HUDEP-2 (cell line): ENCODE data around the gene GRIP2.

ENCODE experiments used
- DNase-seq, 76 experiments: peaks; one replicate each; lab custom pipeline; 2025; ENCODE audit not compliant: unreplicated experiment in 76 of 76; lab: John Stamatoyannopoulos, UW

The GRIP2 gene

DNA sequence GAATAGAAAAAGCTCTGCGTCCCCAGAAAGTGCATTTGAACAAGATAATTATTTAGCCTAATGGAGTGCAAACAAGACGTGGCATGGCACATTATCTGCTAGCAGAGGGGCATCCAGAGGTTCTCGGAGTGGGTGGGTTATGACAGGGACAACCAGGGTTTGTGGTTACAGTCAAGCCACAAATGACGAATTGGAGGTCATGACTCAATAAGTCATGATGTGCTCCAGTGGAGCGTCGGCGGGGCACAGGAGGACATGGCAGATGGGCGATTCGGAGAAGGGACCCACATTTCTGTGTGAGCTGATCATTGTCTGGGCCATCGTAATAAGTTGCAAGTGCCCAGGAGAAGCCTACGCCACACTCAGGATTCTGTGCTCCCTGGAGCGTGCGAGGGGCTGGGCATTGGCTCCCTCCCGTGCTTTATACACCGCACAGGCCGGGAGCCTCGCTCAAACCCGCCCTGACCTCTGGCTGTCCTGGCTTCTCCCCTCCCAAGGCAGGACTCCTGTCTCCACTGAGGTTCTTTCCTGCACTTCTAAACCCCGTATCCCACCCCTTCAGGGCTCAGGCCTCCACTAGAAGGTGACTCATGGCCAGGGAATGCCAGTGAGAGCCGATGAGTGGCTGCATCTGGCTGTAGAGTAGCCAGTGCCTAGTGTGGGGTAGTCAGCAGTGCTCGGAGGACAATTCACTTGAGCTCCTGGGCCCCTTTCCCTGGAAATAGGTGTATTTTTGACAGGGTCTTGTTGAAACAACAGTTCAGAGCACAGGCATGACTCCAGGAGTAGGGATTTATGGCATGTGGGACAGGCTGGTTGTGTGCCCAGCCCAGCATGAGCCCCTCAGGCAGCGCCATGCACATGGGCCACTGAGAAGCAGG lies 67.4 kb downstream of the GRIP2 start:
- DNase-seq = no peak

DNA sequence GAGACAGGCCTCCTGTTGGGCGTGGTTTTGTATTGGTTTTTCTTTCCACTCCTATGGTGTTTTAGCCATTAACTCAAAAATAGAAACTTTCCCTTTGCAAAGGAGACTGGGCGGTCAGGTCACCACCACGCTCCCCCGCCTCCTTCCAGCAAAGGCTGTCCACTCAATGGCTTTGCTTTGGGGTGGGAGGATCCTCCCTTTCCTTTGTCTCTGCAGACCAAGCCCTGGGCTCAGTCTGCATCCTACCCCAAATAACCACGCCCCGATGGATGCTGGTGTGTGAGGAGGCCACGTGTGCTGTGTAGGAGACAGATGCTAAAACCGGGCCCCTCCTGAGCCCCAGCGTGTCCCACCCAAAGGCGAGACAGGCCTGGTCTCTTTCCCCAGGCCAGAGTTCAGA lies 68.5 kb downstream of the GRIP2 start:
- DNase-seq = no peak

DNA sequence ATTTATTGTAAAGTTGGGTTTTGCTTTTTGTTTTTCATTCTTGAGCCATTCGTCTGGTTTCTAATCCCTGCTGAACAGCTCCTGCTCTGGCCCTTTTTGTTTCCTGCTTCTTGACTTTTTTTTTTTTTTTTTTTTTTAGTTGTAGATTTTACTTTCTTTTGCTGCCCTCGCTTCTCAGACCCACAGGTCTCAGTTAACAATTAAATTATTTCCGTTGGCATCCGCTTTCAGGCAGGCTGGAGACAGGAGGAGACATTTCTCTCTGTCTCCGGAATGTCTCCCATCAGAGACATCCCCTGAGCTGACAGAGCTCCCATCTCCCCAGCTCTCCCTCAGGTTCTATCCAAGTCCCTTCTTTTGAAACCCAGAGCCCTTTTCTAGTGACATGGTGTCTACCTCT lies 69.1 kb downstream of the GRIP2 start:
- DNase-seq = no peak

DNA sequence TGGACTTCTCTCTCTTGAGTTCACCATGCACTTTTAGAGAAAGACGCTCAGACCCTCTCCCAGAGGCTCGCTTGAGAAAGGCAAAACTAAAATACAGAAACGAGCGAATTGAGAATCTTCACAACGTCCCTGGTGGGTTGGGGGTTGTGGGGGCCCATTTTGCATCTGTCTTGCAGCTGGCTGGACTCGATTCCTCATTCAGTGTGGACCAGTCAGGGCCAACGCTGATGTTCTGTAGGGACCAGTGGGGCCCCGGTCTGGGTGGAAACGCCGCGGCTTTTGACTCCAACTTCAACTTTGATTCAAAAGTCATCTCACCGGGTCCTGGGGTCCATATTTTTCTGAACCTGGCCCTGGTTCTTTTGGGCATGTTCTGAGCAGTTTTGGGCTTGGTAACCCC lies 69.7 kb downstream of the GRIP2 start:
- no peak for DNase-seq

DNA sequence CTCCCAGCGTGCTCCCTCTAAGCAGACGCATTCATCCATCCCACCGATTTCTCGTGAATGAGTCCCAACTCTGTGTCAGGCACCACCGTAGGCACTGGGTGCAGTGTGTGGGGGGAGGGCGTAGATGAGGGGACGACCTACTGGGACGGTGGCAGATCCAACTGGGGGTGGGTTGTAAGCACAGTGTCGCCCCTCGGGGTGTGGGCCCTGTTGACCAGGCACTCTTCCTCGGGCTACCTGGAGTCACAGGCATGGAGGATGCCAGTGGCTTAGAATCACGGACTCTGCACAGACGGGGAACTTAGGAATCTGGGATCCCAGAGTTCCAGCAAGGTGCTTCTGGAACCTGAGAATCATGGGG lies 71.5 kb downstream of the GRIP2 start:
- no peak for DNase-seq

DNA sequence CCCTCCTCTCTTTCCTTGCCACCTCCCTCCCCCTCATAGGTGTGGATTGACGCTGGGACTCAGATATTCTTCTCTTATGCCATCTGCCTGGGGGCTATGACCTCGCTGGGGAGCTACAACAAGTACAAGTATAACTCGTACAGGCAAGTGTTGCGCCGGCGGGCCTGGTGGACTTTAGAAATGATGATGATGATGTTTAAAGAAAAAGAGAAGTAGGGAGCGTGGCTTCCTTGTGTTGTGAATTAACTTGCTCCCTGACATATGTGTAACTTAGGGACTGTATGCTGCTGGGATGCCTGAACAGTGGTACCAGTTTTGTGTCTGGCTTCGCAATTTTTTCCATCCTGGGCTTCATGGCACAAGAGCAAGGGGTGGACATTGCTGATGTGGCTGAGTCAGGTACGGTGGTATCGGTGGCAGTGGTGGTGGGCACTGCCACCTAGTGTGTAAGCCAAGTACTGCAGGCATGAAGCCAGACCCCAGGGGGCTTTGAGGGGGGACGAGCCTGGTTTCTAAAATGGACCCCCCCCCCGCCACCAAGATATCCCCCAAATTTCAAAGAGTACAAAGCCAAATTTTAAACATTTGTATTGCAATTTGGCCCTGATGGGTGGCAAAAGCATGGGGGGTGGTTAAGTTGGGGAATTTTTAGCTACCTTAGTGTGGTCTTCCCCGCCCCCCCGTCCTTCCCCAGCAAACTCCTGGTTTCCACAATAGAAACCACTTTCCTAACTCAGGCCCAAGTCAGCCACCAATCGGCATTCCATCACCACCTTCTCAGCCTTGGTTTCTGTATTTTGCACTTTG lies 72.1 kb downstream of the GRIP2 start:
- DNase-seq = peak in 13 of 76 experiments; percentile 3 to 25 (median 9)

DNA sequence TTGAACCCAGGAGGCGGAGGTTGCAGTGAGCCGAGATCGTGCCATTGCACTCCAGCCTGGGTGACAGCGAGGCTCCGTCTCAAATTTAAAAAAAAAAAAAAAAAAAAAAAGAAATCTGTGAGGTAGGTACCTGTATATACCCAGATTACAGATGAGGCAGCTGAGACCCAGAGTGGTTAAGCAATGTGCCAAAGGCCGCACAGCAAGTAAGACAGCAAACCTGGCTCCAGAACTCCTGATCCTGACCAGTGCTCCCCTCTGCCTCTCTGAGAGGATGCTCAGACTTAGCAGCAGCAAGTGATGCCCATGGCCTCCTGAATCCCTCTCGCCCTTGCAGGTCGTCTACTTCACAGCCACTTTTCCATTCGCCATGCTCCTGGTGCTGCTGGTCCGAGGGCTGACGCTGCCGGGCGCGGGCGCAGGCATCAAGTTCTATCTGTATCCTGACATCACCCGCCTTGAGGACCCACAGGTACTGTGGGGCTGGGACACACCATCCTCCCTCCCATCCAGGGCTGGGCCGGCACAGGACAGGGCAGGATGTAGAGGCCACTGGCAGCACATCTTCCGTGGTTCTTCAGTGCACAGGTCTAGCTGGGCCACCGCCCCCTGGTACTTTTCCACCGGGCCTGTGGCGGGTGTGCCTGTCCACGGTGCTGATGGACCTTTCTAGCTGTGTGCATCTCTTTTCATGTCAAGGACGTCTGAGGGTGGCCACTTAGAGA lies 73.8 kb downstream of the GRIP2 start:
- DNase-seq = no peak

DNA sequence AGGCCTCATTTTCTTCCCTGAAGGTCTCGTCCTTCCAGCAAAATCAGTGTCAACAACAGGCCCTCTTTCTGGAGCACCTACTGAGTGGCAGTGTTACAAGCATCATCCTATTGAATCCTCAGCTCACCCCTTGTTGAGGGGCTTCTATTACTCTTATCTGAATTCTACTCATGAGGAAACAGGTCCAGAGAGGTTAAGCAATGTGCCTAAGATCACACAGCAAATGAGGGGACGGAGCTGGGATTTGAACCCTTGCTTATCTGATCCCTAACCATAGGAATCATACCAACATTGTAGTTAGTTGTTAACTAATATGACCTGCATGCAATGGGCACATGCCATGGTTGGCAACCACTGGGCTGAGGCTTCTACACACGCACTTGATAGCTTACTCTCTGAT lies 74.7 kb downstream of the GRIP2 start:
- DNase-seq = no peak

DNA sequence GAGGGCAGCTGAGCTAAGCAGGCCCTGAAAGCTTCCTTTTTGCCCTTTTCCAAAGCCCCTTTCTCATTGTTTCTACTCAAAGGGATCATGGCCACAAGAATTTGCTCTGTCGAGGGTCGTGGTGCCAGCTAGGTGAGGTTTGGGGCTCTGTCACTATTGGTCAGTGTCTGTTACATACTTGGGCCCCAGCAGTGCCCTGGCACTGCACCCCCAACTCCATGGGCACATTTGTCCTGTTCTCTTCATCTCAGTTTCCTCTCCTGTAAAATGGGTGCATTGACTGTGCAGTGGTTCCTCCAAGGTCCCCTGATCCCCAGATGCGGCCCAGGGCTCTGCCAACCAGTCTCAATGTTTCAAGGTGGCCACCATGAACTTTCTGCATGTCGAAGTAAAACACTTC lies 75.6 kb downstream of the GRIP2 start:
- no peak for DNase-seq

DNA sequence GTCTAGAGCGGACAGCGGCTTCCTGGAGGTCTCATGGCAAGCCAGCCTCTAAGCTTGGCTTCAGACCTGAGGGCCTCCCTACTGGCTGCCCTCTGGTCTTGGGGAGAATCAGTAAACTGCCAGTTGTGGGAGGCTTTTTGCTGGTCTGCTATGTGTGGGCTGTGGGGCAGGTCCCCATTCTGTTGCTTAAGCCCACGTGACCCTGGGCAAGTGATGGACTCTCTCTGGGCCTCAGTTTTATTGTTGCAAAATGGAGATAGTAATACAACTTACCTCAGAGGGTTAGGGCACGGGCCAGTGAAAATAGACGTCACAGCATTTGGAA lies 76.0 kb downstream of the GRIP2 start:
- DNase-seq = no peak

DNA sequence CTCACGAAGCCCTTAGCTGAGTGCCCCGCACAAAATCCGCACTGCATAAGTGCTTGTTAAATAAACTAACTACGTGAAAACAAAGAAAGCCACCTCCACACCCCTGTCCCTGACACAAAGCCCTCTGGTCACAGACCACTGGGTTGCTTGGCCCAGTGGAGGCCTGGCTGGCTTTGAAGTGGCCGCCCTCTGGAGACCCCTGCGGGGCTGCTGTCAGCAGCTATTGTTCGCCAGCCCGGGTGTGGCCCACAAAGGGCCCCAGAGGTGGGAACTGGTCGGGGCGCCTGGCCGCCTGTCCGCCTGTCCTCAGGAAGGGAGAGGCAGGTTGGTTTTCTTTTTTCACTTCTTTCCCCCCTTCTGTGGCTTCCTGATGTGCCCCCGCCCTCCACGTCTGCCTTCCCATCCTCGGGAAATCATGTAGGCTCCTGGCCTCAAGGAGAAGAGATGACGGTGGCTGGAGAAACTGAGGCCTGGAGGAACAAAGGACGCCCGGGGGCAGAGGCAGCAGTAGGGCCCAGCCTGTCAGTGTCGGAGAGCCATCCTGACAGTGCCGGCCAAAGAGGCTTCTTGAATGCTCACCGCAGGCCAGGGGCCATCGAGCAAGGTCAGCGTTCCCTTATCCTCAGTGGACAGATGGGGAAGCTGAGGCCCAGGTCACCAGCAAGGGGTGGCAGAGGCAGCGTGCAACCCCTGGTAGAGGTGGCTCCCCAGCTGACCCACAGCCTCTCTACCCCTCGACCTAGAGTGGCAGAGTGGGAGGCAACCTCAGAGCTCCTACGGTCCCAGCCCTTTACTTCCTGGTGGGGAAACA lies 76.6 kb downstream of the GRIP2 start:
- no peak for DNase-seq

DNA sequence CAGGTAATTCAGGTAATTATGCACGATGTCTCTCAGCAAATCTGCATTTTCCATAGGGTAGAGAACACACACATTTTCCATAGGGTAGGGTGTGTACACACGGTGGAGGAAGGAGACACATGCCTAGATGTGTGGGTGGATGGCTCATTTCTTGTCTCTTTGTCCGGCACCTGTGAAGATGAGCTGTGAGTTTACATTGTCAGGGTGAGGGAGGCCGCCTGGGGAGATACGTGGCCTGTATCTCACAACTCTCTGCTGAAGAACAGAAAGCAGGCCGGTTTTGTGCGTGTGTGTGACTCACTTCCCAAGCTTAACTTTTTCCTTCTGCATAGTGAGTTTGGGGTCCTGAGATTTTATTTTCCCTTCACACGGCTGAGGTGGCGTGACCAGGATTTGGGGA lies 77.4 kb downstream of the GRIP2 start:
- no peak for DNase-seq

DNA sequence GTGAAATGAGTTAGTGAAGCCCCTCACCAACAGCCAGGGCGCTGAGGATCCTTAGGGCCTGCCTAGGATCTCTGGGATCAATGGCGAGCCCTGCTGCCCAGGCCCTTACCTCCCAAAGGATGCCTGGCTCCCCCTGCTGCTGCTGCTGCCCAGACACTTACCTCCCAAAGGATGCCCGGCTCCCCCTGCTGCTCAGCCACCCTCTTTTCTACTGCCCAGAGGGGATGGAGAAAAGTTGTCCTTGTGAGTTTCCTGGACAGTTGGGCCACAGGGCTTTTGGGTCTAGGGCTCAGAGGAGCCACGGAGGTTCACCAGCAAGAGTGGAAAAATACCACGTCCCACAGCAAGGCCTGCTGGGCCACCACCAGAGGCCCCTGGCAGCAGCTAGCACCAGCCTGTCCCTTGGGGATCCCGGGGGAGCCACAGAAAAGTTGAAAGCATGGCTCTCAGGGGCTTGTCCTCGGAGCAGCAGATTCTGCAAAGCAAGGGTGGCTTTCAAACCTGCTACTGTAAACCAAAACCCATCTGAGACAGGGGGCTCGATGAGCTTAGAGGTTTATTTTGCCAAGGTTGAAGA lies 78.3 kb downstream of the GRIP2 start:
- peak in 60 of 76 experiments; percentile 2 to 67 (median 40) for DNase-seq

DNA sequence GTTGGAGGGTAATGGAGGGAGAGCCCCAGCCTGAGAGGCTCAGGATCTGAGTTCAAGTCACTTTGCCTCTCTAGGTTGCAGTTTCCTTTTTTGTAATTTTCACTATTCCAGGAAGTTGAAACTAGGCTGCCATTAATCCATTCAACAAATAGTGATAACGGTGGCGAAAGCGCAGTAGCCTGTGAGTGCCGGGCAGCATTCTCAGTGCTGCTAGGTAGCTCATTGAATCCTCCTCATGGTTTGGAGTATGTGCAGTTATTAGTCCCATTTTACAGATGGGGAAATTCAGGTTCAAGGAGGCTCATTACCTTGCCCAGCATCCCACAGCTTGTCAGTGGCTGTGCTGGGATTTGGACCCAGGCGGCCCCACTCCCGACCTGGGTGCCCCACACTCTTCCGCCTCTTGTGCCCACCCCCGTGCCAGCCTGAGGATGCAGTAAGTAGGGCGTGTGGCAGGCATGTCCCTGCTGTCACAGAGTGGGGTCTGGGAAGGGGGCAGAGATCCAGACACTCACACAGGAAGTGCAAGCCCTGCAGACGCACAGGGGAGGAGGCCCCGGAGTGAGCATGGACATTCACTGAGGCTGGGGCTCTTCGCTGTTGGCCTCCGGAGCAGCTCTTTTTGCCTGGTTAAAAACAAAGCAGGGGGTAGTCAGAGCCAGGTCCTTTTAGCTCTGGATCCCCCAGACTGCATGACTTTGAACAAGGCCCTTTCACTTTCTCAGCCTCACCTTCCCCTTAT lies 79.0 kb downstream of the GRIP2 start:
- no peak for DNase-seq

DNA sequence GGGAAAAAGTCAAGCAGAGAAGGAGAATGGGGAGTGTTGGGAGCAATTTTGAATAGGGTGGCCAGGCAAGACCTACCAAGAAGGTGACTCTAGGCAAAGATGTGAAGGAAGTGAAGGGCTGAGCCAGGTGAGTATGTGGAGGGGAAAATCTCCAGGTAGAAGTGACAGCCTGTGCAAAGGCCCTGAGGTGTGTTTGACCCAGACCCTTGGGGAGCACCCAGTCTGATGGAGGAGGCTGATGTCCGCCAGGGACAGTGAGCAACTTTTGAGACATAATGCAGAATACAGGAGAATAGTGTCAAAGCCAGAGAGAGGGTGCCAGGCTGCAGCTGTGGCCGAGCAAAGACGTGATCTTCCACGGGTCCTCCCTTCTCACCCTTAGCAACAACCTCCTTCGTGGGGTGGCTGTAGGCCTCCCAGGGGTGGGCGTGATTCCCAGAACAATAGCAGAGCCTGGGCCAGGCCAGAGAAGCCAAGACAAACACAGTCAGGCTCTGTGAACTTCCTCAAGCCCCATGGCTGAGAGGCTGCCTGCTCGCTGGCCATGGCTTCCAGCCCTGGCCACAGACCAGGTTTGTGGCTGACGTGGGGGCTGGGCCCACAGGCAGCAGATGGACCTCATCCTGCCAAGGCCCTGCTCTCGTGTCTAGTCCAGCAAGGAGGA lies 79.7 kb downstream of the GRIP2 start:
- peak in 1 of 76 experiments; percentile 4 for DNase-seq

DNA sequence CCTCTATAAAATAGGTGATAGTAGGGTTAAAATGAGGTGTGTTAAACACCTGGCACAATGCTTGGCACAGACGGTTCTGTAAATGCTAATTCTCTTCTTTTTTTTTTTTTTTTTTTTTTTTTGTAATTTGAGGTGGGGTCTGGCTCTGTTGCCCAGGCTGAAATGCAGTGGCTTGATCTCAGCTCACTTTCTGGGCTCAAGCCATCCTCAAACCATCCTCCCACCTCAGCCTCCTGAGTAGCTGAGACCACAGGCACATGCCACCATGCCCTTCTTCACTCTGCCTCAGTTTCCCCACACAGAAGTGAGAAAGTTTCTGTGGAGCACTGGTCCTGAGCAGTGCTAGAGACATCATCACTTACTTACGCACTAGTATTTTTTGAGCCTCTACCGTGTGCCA lies 80.4 kb downstream of the GRIP2 start:
- no peak for DNase-seq

DNA sequence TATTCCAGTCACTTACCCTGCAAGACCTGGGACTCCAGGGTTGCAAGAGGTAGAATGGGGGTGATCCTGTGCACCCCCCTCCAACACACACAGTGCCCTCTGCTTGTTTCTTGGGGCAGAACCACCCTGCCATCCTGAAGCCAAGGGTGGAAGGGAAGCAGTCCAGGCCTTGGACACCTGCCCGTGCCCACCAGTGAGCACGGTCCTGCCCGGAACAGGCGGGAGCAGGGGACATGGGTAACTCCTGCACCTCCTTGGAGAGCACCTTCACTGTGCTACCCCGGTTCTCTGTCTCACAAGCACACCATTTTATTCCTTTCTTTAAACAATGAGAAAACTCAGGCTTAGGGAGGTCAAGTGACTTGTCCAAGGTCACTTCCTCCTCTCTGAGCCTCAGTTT lies 80.8 kb downstream of the GRIP2 start:
- no peak for DNase-seq

DNA sequence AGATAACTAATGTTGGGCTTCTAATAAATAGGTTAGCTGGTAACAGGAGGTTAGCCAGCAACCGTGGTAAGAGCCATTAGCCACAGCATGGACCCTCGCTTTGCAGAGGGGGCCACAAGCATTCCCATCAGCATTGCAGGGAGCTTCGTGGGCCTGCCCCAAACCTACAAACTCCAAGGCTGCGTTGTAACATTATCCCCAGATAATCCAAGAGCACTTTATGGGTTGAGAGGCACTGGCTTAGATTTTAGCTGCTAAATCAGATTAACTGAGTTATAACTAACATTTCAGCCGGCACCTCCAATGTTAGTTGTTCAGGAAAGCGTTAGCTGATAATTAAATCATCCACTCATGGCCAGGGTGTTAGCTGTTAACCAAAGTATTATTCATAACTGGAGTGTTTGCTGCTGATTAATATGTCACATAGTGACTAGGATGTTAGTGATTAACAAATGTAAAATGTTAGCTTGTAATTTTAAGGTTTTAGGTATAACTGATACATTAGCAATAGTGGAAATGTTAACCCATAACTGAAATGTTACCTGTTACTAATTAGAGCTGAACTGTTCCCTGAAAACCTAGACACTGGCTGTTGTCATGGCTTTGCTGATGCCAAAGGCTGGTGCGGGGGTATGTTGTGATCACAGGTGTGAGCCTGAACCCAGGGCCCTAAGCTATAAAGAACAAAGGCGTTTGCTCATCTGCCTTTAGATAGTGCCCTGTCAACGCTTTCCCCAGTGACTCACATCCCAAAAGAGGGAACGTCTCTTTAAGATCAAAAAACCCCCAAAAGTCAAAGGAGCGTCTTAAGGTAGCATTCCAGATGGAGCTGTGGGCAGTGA lies 81.5 kb downstream of the GRIP2 start:
- DNase-seq = no peak
